NCI-H1048 (cell line): ENCODE results near the gene OSBP2.
"Not testable (repeated sequence)": the region's sequence is repeated elsewhere in the genome, so short reads cannot be mapped to it uniquely, and the experiment has no call there.

Experiments
- DNase-seq: peaks from one replicate; lab custom pipeline; 2025; lab: John Stamatoyannopoulos, UW

OSBP2 gene

DNA sequence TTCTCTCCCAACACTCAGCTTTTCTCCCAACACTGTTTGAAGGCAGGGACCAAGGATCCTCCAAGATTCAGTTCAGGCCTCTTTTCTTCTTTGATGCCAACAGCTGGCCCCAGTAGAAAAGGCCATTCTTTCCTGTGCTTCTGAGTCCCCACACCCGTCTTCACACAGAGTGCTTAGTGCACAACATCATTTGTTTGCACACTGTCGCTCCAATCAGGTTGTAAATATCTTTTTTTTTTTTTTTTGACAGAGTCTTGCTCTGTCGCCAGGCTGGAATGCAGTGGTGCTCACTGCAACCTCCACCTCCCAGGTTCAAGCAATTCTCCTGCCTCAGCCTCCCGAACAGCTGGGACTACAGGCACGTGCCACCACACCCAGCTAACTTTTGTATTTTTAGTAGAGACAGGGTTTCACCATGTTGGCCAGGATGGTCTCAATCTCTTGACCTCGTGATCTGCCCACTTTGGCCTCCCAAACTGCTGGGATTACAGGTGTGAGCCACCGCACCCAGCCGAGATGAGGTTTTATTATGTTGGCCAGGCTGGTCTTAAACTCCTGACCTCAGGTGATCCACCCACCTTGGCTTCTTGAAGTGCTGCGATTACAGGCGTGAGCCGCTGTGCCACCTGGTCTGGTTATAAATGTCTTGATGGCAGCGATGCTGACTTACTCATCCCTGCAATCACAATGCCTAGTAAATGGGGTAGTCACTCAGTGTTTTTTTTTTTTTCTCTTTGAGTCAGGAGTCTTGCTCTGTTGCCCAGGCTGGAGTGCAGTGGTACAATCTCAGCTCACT lies 14.6 kb upstream of the OSBP2 start:
- not testable (repeated sequence) for DNase-seq

DNA sequence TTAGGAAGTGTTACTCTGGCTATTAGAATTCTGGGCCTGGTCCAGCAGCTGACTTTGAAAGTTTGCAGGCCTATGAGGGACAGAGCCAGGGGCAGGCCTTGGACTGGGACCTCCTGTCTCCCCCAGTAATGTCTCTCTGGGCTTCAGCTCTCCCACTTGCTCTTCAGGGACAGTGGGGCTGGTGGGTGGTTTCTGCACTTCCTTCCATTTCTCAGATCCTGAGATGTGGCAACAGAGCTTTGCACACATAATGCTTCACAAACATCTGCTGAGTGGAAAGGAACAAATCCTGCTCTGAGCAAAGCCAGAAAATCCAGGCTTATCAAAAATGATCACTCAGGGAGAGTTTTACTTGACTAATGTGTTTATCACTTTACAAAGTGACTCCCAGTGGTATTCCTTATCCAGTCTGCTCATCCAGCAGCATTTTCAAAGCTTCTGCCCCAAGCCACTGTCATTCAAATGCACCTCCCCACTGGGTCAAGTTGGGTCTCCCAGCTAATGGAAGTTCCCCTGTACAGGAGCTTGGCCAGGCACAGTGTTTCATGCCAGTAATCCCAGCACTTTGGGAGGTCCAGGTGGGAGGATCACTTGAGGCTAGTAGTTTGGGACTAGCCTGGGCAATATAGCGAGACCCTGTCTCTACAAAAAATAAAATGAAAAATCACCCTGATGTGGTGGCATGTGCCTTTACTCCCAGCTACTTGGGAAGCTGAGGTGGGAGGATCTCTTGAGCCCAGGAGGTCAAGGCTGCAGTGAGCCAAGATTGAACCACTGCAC lies 13.5 kb upstream of the OSBP2 start:
- DNase-seq: no peak

DNA sequence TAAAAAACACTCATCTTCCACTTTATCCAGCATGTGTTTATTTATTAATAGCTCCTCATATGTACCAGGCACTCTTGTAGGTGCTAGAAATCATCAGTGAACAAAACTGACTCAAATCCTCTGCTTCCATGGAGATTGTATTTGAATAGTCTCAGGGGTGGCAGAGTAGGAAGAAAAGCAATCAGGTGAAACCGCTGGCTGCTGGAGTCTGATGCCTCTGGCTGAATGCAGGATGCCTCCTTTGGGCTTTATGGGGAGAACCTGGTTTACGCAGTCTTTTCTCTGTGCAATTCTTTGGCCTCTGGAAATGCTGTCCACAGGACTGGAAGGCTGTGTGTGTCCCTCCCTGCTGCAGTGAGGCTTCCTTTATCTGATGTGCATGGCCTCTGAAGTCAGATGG lies 12.8 kb upstream of the OSBP2 start:
- DNase-seq: no peak

DNA sequence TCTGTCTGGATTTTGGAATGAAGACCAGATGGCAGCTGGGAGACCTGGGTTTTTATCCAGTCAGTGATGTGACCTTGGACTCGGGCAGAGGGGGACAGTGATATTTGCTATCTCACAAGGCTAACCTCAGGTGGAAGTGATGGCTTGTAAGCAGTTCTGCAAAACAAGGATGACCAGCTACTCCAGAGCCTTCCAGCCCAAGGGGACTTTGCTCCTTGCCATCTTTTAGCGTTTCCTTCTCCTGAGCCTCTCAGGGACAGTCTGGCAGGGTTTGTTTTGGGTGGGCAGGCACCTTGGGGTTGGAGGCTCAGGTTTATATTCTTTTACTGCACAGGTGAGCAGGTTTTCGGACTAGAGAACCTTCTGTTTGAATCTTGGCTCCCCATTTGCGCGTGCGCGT lies 9.5 kb upstream of the OSBP2 start:
- DNase-seq: no peak

DNA sequence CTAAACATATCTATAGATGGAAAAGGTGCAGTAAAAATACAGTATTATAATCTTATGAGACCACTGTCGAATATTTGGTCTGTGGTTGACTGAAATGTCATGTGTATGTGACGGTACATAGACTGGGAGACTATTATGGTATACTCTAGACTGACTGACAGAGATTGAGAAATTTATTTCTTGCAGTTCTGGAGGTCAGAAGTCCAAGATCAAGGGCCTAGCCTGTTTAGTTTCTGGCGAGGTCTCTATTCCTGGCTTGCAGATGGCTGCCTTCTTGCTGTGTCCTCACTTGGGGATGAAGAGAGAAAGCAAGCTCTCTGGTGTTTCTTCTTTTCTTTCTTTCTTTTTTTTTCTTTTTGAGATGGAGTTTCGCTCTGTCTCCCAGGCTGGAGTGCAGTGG lies 7.3 kb upstream of the OSBP2 start:
- DNase-seq: no peak

DNA sequence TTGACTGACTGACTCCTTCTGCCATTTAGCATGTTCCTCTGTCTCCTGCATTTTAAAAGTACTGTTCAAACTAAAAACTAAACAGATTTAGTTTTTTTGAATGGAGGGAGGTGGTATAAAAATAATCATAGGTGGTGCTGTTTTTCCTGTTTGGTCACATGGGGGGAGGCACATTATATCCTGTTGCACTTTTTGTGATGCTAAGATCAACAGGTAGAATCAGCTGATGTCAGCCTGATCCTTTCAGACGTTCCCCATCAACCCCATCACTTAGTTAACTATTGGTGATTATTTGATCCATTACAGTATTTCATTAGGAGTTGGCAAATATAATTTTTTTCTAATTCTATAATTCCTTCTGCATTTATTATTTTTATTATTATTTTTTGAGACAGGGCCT lies 5.1 kb upstream of the OSBP2 start:
- no peak for DNase-seq

DNA sequence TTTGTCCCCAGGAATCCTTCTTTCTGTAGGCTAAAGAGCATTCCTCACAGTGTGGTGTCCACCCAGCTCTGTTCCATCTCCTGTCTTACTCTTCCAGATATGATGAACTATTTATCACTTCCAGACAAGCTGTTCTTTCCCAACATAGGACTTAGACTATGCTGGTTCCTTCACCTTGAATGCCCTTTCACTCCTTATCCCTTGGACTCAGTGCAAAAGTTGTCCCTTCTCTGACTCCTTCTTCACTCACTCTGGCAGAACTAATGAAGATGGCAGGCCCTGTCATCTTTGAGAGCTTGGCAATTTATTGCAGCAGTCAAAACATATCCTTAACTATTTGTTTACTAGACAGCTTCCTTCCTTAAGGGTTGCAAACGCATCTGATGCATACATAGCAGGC lies 3.5 kb upstream of the OSBP2 start:
- DNase-seq: no peak

DNA sequence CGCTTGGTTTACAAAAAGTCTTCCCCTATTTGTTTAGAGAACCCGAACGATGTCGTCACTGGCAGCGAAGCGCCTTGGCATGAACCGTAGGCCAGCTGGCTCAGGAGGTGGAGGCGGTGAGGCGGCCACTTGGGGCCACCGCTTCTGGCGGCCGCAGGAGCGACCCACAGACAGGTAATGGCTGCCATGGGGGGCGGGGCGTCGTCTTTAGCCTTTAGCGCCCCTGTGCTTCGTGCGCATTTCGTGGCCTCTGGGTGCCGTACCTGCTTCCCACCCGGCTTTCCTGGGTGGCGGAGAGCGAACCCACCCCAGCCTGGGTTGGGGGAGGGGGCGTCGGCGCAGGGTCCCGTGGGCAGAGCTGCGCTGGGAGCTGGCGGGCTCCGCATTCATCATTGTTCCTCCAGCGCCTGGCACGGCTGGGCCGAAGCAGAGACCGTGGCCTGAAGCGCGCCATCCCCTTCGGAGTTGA lies 469 bp upstream of the OSBP2 start:
- no peak for DNase-seq

DNA sequence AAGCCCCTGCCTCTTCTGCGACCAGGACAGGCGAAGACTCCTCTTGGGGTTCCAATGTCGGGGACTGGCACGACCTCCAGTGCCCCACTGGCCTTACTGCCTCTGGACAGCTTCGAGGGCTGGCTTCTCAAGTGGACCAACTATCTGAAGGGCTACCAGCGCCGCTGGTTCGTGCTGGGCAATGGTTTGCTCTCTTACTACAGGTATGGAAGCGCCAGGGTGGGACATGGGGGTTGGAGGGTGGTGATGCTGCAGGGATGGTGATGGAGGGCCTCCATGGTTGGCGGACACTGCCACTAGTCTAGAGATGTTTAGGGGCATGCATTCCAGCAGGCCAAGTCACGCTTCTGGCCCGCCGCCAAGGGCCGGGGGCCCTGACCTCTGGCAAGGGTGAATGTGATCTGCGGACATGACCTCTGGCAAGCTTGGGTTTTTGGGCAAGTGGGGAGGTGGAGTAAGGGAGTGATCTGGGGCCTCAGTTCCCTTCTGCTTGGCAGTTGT lies 727 bp downstream of the OSBP2 start:
- DNase-seq: no peak

DNA sequence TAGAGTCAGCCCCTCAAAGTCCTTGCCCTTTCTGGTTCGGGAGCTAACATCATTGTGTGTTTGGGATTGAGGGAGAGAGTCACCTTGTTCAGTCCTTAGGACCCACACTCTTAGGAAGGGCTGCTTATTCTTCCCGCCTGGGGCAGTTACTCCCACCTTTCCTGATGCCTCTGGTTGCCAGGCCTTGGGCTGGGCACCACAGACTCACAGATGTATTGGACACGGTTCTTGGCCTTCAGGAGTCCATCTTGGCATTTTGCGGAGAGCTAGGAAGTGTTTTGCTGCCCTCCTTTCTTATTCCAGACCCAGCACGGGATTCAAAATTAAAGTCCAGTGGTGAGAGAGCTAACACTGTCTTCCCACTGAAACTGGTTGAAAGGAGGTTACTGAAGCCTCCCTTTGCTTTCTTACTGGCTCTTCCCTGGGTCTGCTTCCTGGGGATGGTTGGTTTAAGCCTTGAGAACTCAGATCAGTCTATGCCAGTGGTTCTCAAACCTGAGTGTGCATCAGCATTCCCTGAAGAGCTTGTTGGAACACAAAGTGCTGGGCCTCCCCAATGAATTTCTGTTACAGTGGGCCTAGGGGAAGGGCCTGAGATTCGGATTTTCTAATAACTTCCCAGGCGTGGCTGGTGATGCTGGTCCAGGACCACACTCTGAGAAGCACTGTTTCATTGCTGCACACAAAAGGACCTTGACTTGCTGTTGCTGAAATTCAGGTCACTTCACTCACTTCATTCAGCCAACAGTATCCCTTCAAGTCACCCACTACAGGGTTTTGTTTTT lies 1.4 kb downstream of the OSBP2 start:
- DNase-seq: no peak

DNA sequence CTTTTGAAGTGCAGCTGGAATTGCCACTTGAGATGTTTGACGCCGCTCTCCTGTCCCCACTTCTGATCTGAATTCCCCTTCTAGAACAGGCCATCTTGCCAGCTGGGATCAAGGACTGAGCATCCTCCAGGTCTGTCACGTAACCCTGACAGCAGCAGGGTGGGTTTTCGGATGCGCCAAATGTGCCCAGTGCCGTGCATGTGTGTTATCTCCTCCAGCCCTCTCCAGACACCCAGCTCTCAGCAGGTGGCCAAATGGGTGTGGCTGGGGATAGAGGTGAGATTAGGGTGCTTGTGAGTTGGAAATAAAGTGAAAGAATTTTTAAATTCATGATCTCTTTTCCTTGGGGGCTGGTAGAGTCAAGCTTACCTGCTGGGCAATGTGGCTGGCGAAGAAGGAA lies 3.3 kb downstream of the OSBP2 start:
- no peak for DNase-seq

DNA sequence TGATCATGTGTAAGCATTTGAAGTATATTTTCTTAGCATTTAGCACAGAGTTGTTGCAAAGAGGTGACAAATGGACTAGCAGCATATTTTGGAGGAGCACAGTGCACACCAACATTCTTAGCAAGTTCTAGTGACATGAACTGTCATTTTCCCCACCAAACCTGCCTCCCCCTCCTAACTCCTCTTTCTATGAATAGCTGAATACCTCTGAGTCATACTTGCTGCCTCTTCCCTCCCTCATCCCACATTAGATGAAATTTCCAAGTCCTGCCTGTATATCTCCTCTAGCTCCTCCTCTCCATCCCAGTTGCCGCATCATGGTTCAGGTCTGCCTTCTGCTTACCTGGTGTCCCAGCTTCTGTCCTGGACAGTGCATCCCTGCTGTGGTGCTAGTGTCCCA lies 7.2 kb downstream of the OSBP2 start:
- no peak for DNase-seq

DNA sequence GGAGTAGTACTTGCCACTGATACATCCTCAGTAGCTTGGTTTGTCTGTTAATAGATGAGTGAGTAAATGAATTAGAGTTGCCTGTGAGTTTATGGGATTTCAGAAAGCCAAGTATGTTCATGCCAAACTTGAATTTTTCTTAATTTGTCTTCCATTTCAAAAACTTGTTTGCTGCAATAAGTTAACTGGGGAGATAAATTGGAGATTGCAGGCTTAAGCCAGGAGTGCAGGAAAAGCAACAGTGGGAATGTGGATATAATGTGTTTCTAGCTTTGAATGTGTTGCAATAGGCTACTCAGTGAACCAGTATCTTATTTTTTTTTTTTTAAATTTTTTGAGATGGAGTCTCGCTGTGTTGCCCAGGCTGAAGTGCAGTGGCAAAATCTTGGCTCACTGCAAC lies 8.2 kb downstream of the OSBP2 start:
- no peak for DNase-seq

DNA sequence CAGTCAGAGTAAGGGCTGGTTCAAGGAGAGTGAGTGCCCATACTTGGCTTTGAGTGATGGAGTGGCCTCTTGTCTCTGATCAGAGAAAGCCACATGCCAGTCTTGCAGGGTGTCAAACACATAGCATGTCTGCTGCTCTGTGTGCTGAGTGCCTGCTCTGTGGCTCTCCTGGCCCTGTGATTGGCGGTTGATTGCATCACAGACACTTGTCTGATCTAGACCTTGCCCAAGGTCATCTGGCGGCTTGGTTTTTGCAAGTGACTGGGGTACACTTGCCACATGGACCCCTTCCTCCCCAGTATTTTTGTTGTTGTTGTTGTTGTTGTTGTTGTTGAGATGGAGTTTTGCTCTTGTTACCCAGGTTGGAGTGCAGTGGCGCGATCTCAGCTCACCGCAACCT lies 10.3 kb downstream of the OSBP2 start:
- DNase-seq: no peak

DNA sequence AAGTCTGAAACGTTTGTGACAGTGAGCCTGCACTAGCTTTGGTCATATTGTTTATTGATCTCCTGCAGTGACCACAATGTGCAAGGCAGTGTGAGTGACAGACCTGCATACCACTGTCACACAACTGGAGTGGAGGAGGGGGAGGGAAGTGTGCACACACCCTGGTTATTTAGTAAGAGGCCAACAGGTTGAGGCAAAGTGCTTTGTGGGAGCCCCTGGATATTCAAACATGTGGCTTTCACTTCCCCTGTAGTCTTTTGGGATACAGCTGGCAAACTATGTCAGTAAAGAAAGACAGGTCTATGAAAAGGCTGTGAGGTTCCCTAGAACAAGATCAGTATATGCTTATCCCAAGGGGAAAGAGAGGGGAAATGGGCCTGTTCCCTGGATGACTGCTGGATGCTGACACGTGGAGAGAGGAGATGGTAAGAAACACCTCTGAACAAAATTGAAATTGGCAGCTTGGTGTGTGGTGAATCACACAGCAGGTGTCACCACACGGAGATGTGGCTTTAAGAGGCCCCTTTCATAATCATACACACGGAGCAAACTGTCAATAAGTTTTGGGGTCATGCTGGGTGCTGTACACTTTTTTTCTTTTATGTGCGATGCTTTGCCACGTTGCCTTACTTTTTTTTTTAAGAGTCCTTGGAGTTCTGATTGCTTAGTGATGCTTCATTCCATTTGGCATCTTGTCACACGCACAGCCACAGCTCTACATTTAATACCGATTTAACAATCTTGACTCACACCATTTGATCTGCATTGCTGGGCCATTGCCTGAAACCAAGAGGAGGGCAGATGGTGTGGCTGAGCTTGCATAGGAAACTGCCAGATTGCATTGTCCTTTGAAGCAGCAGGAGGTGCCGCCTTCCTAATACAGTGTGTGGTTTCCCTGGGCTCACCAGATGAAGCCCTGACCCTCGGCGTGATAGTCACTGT lies 11.3 kb downstream of the OSBP2 start:
- no peak for DNase-seq

DNA sequence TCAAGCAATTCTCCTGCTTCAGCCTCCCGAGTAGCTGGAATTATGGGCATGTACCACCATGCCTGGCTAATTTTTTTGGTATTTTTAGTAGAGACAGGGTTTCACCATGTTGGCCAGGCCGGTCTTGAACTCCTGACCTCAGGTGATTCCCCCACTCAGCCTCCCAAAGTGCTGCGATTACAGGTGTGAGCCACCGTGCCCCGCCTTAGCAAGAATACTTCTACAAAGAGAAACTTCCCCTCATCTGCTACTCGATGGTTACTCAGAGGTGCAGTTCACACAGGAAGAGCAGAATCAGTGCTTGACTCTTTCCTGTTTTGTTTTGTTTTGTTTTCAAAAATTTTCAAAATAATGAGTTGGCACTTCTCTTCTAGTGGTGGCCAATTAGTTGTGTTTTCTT lies 15.3 kb downstream of the OSBP2 start:
- DNase-seq: not testable (repeated sequence)

DNA sequence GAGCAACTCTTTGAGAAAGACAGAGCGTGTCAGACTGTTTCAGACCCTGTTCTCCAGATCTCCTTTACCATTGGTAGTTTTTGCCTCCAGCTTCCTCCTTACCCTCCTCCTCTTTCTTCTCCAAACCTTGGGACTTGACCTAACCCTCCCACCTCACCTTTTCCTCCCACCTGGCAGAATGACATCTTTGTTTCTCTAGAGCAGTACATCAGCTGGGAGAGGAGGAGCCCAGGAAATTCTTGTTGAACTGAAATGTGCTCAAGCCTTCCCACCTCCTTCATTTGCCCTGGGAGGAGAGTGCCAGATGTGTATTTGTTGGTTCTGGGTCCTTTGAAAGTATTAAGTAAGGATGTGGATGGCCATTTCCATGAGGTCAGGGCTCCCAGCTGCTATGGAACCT lies 17.4 kb downstream of the OSBP2 start:
- DNase-seq: no peak

DNA sequence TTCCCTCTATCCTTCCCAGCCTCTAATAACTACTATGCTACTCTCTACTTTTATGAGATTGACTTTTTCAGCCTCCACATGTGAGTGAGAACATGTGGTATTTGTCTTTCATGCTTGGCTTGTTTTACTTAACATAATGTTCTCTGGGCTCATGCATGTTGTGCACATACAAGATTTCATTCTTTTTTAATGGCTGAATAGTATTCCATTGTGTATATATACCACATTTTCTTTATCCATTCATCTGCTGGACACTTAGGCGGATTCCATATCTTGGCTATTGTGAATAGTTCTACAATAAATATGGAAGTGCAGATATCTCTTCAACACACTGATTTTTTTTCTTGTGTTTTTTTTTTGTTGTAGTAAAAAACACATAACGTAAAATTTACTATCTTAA lies 19.4 kb downstream of the OSBP2 start:
- DNase-seq: no peak

DNA sequence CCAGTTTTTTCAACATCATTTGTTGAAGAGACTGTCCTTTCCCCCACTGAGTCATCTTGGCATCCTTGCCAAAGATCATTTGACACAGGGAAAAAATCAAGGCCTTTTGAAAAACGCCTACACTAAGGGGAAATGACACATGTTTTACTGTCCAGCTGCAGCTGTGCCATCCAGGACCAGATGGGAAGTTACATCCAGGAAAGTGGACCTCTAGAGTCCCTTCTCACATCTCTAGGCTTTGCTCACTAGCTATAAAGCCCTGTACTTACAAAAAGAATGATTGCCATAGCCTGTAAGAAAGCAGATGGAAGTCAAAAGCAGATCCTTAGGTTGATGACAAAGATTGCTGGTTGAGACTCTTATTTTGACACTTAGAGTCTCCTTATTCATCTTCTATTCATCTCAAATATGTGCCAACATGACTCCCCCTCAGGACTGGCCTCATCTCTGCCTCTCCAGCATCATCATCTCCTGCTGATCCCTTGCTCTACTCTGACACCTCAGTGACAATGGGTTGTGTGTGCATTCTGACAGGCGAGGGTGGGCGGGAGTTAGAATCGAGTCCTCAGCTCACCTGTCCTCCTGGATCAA lies 22.8 kb downstream of the OSBP2 start:
- no peak for DNase-seq

DNA sequence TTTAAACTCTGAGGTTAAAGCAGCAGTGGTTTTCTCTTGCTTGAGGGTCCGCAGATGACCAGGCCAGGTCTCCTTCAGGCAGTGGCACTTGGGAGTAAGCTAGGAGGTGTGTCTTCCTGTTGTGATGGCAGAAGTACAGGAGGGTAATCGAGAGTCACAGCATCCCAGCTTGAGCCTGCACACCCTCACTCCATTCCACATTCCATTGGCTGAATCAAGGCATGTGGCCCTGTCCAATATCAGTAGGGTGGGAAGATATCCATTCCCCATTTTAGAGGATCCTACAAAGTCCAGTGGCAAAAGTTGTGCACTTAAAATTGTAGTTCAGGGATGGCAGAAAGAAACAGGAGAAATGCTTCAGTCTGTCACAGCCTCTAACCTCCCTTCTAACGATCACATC lies 23.3 kb downstream of the OSBP2 start:
- no peak for DNase-seq

DNA sequence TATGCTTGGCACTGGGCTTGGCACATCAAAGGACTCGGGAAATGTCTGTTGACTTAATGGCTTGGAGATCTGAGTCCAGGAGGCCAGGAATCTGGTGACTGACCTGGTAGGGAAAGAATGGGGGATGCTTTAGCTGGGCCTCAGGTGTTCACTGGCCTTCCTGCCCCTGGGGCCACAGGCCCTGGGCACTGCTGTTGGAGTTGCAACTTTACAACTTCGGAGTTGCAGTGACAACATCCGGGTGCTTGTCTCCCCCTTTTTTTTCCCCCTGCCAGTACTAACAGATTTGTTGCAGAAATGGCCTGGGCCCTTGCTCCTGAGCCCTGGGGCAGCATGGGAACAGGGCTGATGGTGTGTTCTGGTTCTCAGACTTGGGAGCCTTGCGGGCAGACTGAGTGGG lies 23.8 kb downstream of the OSBP2 start:
- no peak for DNase-seq
